CD14-positive monocyte (primary cell): ENCODE measurements around the gene ETV1. TPM values are rescaled to one million over a fixed set of nuclear protein-coding genes. Genes with fewer than 3 reads are reported as not detected.

ENCODE experiments used
- DNase-seq, 3 donors: peaks; one replicate each; pipeline ENCODE4 v3.0.0-alpha.2; 2011 to 2022
- H2AFZ ChIP-seq: 2 replicates; pipeline ENCODE4 v1.6.0; 2012; ENCODE audit warnings: mild to moderate bottlenecking, low read depth, low read length, inconsistent platforms; ENCODE audit not compliant: insufficient read depth, poor library complexity, severe bottlenecking
- H3K27ac ChIP-seq, 2 donors: 1 replicate in 1 of 2; 2 replicates in 1 of 2; pipeline ENCODE4 v1.5.1; 2012 to 2013; ENCODE audit warnings: low read length in 2 of 2, control low read depth in 1 of 2, inconsistent platforms in 1 of 2, low read depth in 1 of 2, mild to moderate bottlenecking in 1 of 2
- H3K27me3 ChIP-seq, 2 donors: one replicate each; pipeline versions ENCODE4 v1.6.0 to v1.6.1; 2011 to 2013; ENCODE audit warnings: low read length in 2 of 2; ENCODE audit not compliant: control insufficient read depth in 2 of 2, insufficient read depth in 2 of 2
- H3K36me3 ChIP-seq, 2 donors: replicated peaks in 1 of 2; 1 replicate in 1 of 2; 2 replicates in 1 of 2; pipeline versions ENCODE4 v1.5.1 to v1.6.1; 2012 to 2013; ENCODE audit warnings: low read length in 2 of 2, control low read depth in 1 of 2, inconsistent platforms in 1 of 2, mild to moderate bottlenecking in 1 of 2; ENCODE audit not compliant: insufficient read depth in 2 of 2, control insufficient read depth in 1 of 2
- H3K4me1 ChIP-seq, 2 donors: 1 replicate in 1 of 2; 2 replicates in 1 of 2; pipeline versions ENCODE4 v1.5.1 to v1.6.1; 2012 to 2013; ENCODE audit warnings: low read length in 2 of 2, control low read depth in 1 of 2, inconsistent platforms in 1 of 2, mild to moderate bottlenecking in 1 of 2, moderate library complexity in 1 of 2; ENCODE audit not compliant: insufficient read depth in 2 of 2, control insufficient read depth in 1 of 2
- H3K4me2 ChIP-seq: replicated peaks from 2 replicates; pipeline ENCODE3; 2012; ENCODE audit warnings: low read length, moderate library complexity, mild to moderate bottlenecking; ENCODE audit not compliant: poor library complexity, severe bottlenecking; ENCODE audit errors: extremely low read depth
- H3K4me3 ChIP-seq, 3 experiments: fragments of 200-600 bp in 1 of 3; sonication (generic) in 1 of 3; replicated peaks in 1 of 3; 1 replicate in 2 of 3; 2 replicates in 1 of 3; pipeline ENCODE4 v1.5.1; 2011 to 2013; ENCODE audit warnings: low read length in 3 of 3, mild to moderate bottlenecking in 3 of 3, control low read depth in 2 of 3, low read depth in 2 of 3, inconsistent platforms in 1 of 3, moderate library complexity in 1 of 3
- H3K79me2 ChIP-seq: 2 replicates; pipeline ENCODE4 v1.6.0; 2012; ENCODE audit warnings: mild to moderate bottlenecking, control low read depth, inconsistent platforms, low read length, moderate library complexity; ENCODE audit not compliant: insufficient read depth
- H3K9ac ChIP-seq: 2 replicates; pipeline ENCODE4 v1.6.0; 2017; ENCODE audit warnings: low read length, mild to moderate bottlenecking; ENCODE audit not compliant: insufficient read depth, poor library complexity, severe bottlenecking
- H3K9me3 ChIP-seq, 2 donors: replicated peaks in 1 of 2; 1 replicate in 1 of 2; 2 replicates in 1 of 2; pipeline versions ENCODE4 v1.5.1 to v1.6.1; 2012 to 2013; ENCODE audit warnings: low read length in 2 of 2, control low read depth in 1 of 2; ENCODE audit not compliant: control insufficient read depth in 1 of 2, insufficient read depth in 1 of 2
- H4K20me1 ChIP-seq: 2 replicates; pipeline ENCODE4 v1.6.0; 2012; ENCODE audit warnings: mild to moderate bottlenecking, low read length, control low read depth, moderate library complexity; ENCODE audit not compliant: insufficient read depth
- H3K27ac Mint-ChIP-seq, 7 donors: one replicate each; pipeline ENCODE4 v1.8.0; 2020; ENCODE audit warnings: mild to moderate bottlenecking in 7 of 7, mixed read lengths in 7 of 7, moderate library complexity in 6 of 7, inconsistent platforms in 2 of 7
- H3K27me3 Mint-ChIP-seq, 3 donors: one replicate each; pipeline ENCODE4 v1.8.0; 2021 to 2022; ENCODE audit warnings: low read depth in 3 of 3, mild to moderate bottlenecking in 3 of 3, mixed read lengths in 3 of 3, moderate library complexity in 3 of 3, inconsistent platforms in 1 of 3
- H3K36me3 Mint-ChIP-seq, 2 donors: one replicate each; pipeline ENCODE4 v1.8.0; 2020; ENCODE audit warnings: mixed read lengths in 2 of 2, inconsistent platforms in 1 of 2, mild to moderate bottlenecking in 1 of 2
- H3K4me1 Mint-ChIP-seq: one replicate; pipeline ENCODE4 v1.8.0; 2020; ENCODE audit warnings: mild to moderate bottlenecking, mixed read lengths
- H3K4me3 Mint-ChIP-seq, 2 donors: one replicate each; pipeline ENCODE4 v1.8.0; 2020; ENCODE audit warnings: mild to moderate bottlenecking in 2 of 2, mixed read lengths in 2 of 2, moderate library complexity in 1 of 2
- H3K9me3 Mint-ChIP-seq, 7 donors: one replicate each; pipeline ENCODE4 v1.8.0; 2020 to 2022; ENCODE audit warnings: mixed read lengths in 7 of 7, mild to moderate bottlenecking in 6 of 7, moderate library complexity in 6 of 7, inconsistent platforms in 2 of 7
- intact Hi-C, 2 donors: fragments of 100-400 bp; cut with micrococcal nuclease; formaldehyde crosslinking; loops; one replicate each; pipeline versions ENCODE4 v1.15.0 to v1.15.1; 2023
- polyA plus RNA-seq, 3 donors: library from polyadenylated mRNA; depleted of rRNA in 1 of 3; unstranded in 2 of 3; stranded (reverse) in 1 of 3; fragments of 300-500 nt in 2 of 3; fragments of >200 nt in 1 of 3; fragmentation: Illumina TruSeq in 2 of 3; gene quantifications; 1 replicate in 2 of 3; 2 replicates in 1 of 3; pipeline ENCODE4 v1.2.3, GENCODE V29; 2012 to 2021
- TF ChIP-seq, protein P1 (sequence below): fragments of 200-600 bp; IDR thresholded peaks from one replicate; pipeline ENCODE4 v1.8.0; 2022; ENCODE audit warnings: antibody characterized with exemption, mild to moderate bottlenecking

The ETV1 gene
- polyA plus RNA-seq, 3 donors: not detected

DNA sequence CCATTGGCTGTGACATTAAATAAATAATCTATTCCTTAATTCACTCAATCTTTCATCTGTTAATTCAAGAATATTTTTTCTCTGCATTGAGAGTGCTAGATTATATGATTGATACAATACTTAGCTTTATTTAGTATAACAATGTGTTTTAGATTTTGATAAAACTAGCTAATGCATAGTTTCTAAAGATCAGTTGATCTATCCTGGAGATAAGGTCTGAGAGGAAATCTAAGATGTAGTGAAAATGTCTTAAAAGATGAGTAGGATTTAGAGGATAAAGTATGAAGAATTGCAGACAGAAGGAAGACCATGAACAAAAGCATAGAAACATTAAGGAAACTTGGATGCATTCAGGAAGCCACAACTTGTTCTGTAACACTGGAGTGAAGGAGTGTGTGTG lies 110.3 kb downstream of the ETV1 start:
- Histone ChIP-seq H4K20me1 (no peaks in the 10 kb centered on the region), H3K79me2 (no peaks in the 10 kb centered on the region), H3K27ac (no peak overlapping the region), H3K9me3 (no peaks in the 10 kb centered on the region), H3K9ac (no peak overlapping the region), H3K4me2 (no peak overlapping the region), H2AFZ (no peak overlapping the region), H3K27me3 (peaks cover 7 to 12% of the 10 kb centered on the region in 2 donors), H3K36me3 (no peaks in the 10 kb centered on the region), H3K4me3 (no peak overlapping the region), H3K4me1 (peaks cover 0 to 13% of the 10 kb centered on the region in 2 donors)
- no peak for DNase-seq
- TF ChIP-seq, protein P1, sequence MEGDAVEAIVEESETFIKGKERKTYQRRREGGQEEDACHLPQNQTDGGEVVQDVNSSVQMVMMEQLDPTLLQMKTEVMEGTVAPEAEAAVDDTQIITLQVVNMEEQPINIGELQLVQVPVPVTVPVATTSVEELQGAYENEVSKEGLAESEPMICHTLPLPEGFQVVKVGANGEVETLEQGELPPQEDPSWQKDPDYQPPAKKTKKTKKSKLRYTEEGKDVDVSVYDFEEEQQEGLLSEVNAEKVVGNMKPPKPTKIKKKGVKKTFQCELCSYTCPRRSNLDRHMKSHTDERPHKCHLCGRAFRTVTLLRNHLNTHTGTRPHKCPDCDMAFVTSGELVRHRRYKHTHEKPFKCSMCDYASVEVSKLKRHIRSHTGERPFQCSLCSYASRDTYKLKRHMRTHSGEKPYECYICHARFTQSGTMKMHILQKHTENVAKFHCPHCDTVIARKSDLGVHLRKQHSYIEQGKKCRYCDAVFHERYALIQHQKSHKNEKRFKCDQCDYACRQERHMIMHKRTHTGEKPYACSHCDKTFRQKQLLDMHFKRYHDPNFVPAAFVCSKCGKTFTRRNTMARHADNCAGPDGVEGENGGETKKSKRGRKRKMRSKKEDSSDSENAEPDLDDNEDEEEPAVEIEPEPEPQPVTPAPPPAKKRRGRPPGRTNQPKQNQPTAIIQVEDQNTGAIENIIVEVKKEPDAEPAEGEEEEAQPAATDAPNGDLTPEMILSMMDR: no peak
- peaks cover 4 to 34% (median 10%) of the 10 kb centered on the region in 3 donors for H3K27me3 Mint-ChIP-seq
- intact Hi-C loops: no loop called here
- H3K4me1 Mint-ChIP-seq: peaks cover 15% of the 10 kb centered on the region
- H3K4me3 Mint-ChIP-seq: no peak overlapping the region
- no peak overlapping the region for H3K27ac Mint-ChIP-seq
- H3K36me3 Mint-ChIP-seq: no peaks in the 10 kb centered on the region
- peaks cover 0 to 8% (median 2%) of the 10 kb centered on the region in 7 donors for H3K9me3 Mint-ChIP-seq

DNA sequence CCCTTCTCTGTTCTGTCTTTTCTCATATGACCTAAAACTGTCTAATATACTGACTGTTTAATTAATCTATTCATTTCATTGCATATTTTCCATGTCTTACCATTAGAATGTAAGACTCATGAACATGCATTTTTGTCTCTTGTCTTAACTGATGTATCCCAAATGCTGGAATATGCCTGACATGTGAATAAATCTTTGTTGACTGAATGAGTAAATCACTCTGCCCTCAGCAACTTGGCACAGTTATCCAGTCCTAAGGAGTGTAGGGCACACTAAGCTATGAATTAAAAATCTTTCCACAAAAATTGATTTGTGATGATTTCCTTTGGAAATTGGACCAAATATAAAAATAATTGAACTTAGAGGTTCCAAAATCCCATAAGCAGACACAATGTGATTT lies 111.3 kb downstream of the ETV1 start:
- no peak overlapping the region for H3K4me2 ChIP-seq
- Mint-ChIP-seq H3K9me3 (peaks cover 0 to 8% (median 2%) of the 10 kb centered on the region in 7 donors), H3K27ac (no peak overlapping the region), H3K4me1 (peaks cover 10% of the 10 kb centered on the region), H3K27me3 (peaks cover 6 to 39% (median 10%) of the 10 kb centered on the region in 3 donors), H3K36me3 (no peaks in the 10 kb centered on the region), H3K4me3 (no peak overlapping the region)
- H3K79me2 ChIP-seq: no peaks in the 10 kb centered on the region
- no peak for DNase-seq
- intact Hi-C loops: no loop called here
- no peaks in the 10 kb centered on the region for H3K9me3 ChIP-seq
- TF ChIP-seq, protein P1: no peak
- peaks cover 0 to 8% of the 10 kb centered on the region in 2 donors for H3K4me1 ChIP-seq
- H3K27me3 ChIP-seq: peaks cover 7 to 12% of the 10 kb centered on the region in 2 donors
- no peaks in the 10 kb centered on the region for H4K20me1 ChIP-seq
- no peak overlapping the region for H3K4me3 ChIP-seq
- no peaks in the 10 kb centered on the region for H3K36me3 ChIP-seq
- no peak overlapping the region for H3K9ac ChIP-seq
- H3K27ac ChIP-seq: no peak overlapping the region
- no peak overlapping the region for H2AFZ ChIP-seq
